ENCODE results near the gene FGF12. TPM values are rescaled to one million over a fixed set of nuclear protein-coding genes. Genes with fewer than 3 reads are reported as not detected.

The FGF12 gene
- total RNA-seq, 2 experiments from 2014 or later, result not detected

DNA sequence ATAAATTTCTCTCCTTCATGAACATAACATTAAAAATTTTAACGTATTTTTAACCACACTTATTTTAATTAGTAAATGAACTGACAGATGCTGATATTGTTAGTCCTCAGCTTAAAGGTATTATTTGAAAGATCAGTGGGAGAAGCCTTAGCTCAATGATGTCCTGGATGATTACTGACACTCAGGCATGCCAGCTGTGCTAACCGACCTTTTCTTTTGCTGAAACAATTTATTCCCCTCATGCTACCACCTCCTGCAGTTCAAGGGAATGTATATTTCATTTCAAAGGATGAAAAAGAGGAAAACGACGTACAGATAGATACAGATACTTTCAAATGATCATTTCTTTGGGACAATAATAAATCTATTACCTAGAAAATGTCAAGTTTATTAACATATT lies 620.8 kb downstream of the FGF12 start:
- ChIA-PET POLR2A (no interaction called here), CTCF (no interaction called here)
- H3K27me3 Mint-ChIP-seq, result no peaks in the 10 kb centered on the region
- no peak for DNase-seq
- H3K36me3 Mint-ChIP-seq (ENCODE audit: low read depth), result no peaks in the 10 kb centered on the region
- no peak overlapping the region for H3K27ac Mint-ChIP-seq
- no peaks in the 10 kb centered on the region for H3K9me3 Mint-ChIP-seq
- H3K4me1 Mint-ChIP-seq, result no peaks in the 10 kb centered on the region
- H3K4me3 Mint-ChIP-seq, result no peak overlapping the region

DNA sequence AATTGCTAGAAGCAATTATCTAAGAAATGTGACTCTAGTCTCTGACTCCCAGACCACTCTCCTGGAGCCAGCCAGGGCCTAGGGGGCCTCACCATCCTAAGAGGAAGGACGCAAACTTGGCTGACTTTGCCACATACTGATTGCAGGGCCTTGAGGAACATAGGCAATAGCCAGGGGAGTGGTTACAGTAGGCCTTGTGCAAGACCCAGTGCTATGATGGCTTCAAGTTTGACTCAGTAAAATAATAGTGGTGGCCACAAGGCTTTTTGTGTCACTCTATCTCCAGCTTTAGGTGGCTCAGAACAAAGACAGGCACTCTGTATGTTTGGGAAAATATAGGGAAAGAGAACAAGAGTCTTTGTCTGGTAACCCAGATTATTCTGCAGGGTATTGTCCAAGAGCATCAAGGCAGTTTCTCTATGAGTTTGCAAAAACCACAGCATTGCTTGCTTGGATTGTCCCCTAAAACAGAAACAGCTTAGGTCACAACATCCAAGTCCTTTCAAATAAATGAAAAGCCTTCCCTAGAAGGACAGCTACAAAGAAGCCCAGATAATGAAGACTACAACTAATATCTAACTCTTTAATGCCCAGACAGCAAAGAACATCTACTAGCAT lies 634.8 kb downstream of the FGF12 start:
- Mint-ChIP-seq H3K27ac (no peak overlapping the region), H3K9me3 (no peaks in the 10 kb centered on the region), H3K27me3 (no peaks in the 10 kb centered on the region), H3K4me1 (no peaks in the 10 kb centered on the region), H3K4me3 (no peak overlapping the region), H3K36me3 (ENCODE audit: low read depth) (no peaks in the 10 kb centered on the region)
- ChIA-PET POLR2A (no interaction called here), CTCF (no interaction called here)
- no peak for DNase-seq

DNA sequence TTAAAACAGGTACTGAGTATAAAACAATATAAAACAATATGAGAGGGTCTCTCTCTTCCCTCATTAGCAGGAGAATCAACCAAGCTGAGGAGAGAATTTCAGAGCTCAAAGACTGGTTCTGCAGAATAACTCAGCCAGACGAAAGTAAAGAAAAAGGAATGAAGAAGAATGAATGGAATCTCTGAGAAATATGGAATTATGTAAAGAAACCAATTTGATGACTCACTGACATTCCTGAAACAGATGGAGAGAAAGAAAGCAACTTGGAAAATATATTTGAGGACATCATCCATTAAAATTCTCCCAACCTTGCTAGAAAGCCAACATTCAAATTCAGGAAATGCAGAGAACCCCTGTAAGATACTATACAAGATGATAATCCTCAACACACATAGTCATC lies 635.5 kb downstream of the FGF12 start:
- no peak for DNase-seq
- Mint-ChIP-seq H3K27ac (no peak overlapping the region), H3K36me3 (ENCODE audit: low read depth) (no peaks in the 10 kb centered on the region), H3K27me3 (no peaks in the 10 kb centered on the region), H3K9me3 (no peaks in the 10 kb centered on the region), H3K4me3 (no peak overlapping the region), H3K4me1 (no peaks in the 10 kb centered on the region)
- CTCF ChIA-PET, result no interaction called here
- POLR2A ChIA-PET, result no interaction called here

DNA sequence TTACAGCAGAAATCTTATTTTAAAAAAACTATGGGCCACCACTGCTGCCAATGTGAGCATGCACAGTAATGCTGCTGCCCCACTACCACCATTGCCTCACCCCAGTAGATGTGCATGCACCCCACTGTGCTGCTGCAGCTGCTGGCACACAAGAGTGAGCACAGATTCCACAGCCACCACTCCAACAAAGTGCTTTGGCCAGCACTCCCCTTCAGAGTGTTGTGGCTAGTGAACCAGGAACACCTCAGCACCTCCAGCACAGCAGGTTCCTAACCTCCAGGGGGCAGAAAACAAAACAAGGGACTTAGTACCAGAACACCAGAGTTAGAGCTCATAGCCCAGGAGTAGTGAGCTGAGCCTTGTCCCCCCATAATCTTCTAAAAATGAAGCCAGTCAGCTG lies 636.8 kb downstream of the FGF12 start:
- H3K36me3 Mint-ChIP-seq (ENCODE audit: low read depth), result no peaks in the 10 kb centered on the region
- DNase-seq, result no peak
- H3K9me3 Mint-ChIP-seq, result no peaks in the 10 kb centered on the region
- no peak overlapping the region for H3K4me3 Mint-ChIP-seq
- H3K27me3 Mint-ChIP-seq, result no peaks in the 10 kb centered on the region
- H3K27ac Mint-ChIP-seq, result no peak overlapping the region
- H3K4me1 Mint-ChIP-seq, result no peaks in the 10 kb centered on the region
- ChIA-PET CTCF (no interaction called here), POLR2A (no interaction called here)

Other genes starting within 250 kb of the FGF12 start
- gene MB21D2, start 190.3 kb upstream of the FGF12 start, total RNA-seq, result 1 to 10 TPM; 6.6 to 7.7 TPM